ENCODE results near the gene TPRN.

Gene TPRN

DNA sequence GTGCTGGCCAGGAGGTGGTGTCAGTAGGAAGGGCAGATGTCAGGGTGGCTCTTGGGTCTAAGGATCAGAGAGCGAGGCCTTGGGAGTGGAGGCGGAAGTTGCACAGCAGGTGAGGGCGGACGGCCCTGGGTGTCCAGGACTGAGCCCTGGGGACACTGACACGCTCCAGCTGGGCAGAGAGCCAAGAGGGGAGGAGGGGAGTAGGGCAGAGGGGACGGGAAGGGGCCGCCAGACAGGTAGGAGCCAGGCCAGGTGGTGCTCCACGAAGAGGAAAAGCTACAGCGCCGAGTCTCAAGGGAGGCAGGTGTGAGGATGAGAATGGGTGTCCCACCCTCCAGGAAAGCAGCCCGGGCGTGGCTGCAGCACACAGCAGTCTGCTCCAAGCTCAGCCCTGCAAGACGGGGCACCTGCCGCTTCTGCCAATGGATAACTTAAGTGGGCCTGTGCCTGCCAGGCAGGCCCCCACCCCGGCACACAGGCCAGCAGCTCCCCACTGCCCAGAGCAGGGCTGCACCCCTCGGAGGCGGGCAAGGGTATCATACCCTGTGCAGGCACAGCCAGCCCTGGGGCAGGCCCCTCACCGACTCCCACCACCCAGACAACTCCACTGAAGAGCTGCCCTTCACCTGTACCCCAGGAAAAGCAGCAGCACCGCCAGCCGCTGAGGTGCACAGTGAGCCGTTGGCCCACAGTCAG is 4.9 kb downstream of the TPRN start:
- no peaks in the 10 kb centered on the region for H3K27me3 ChIP-seq (ENCODE audit: control insufficient read depth in 5 of 5, insufficient read depth in 4 of 5, low read length in 5 of 5)
- no peaks in the 10 kb centered on the region for H3K9me3 ChIP-seq (ENCODE audit: control insufficient read depth in 5 of 5, low read length in 5 of 5)
- H3K9ac ChIP-seq (ENCODE audit: low read length in 5 of 5) = peak overlapping the region in 1 of 5 donors; percentile 7
- no peak overlapping the region for H3K27ac ChIP-seq (ENCODE audit: low read depth, low read length)
- no peak overlapping the region for H3K4me3 ChIP-seq (ENCODE audit: low read depth in 1 of 5, low read length in 5 of 5)
- peaks cover 0 to 16% (median 15%) of the 10 kb centered on the region in 5 donors for H3K36me3 ChIP-seq (ENCODE audit: control insufficient read depth in 5 of 5, insufficient read depth in 5 of 5, low read length in 5 of 5)
- peaks cover 0 to 34% (median 21%) of the 10 kb centered on the region in 5 donors for H3K4me1 ChIP-seq (ENCODE audit: control insufficient read depth in 5 of 5, insufficient read depth in 5 of 5, low read length in 5 of 5)

- no peak overlapping the region for H3K4me3 ChIP-seq (ENCODE audit: low read depth in 1 of 5, low read length in 5 of 5)
- no peak overlapping the region for H3K9ac ChIP-seq (ENCODE audit: low read length in 5 of 5)
- peaks cover 0 to 38% (median 25%) of the 10 kb centered on the region in 5 donors for H3K4me1 ChIP-seq (ENCODE audit: control insufficient read depth in 5 of 5, insufficient read depth in 5 of 5, low read length in 5 of 5)
- H3K9me3 ChIP-seq (ENCODE audit: control insufficient read depth in 5 of 5, low read length in 5 of 5) = no peaks in the 10 kb centered on the region
- H3K27ac ChIP-seq (ENCODE audit: low read depth, low read length) = no peak overlapping the region
- H3K27me3 ChIP-seq (ENCODE audit: control insufficient read depth in 5 of 5, insufficient read depth in 4 of 5, low read length in 5 of 5) = no peaks in the 10 kb centered on the region
- peaks cover 0 to 23% (median 22%) of the 10 kb centered on the region in 5 donors for H3K36me3 ChIP-seq (ENCODE audit: control insufficient read depth in 5 of 5, insufficient read depth in 5 of 5, low read length in 5 of 5)
Measured at GRCh38 chr9:137194909-137195308, 5.6 kb downstream of the TPRN start.

DNA sequence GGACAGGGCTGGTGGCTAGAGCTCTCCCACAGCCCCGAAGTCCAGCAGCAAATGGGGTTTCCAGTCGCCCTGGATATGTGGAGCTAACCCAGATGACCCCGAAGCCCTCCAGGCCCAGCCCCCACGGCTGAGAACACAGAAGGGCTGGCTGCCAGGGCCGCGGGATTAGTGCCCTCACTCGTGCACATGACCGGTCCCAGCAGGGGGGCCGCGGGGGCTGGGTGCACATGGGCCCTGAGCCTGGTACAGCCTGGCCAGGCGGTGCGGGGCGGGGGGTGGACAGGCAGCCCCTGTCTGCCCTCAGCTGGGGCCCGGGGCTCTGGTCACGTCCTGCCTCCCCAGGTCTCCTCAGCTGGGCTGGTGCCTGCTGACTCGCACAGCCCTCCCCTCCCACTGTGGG is 6.2 kb downstream of the TPRN start:
- no peaks in the 10 kb centered on the region for H3K9me3 ChIP-seq (ENCODE audit: control insufficient read depth in 5 of 5, low read length in 5 of 5)
- H3K36me3 ChIP-seq (ENCODE audit: control insufficient read depth in 5 of 5, insufficient read depth in 5 of 5, low read length in 5 of 5) = peaks cover 0 to 25% (median 25%) of the 10 kb centered on the region in 5 donors
- no peak overlapping the region for H3K9ac ChIP-seq (ENCODE audit: low read length in 5 of 5)
- peaks cover 0 to 38% (median 25%) of the 10 kb centered on the region in 5 donors for H3K4me1 ChIP-seq (ENCODE audit: control insufficient read depth in 5 of 5, insufficient read depth in 5 of 5, low read length in 5 of 5)
- no peaks in the 10 kb centered on the region for H3K27me3 ChIP-seq (ENCODE audit: control insufficient read depth in 5 of 5, insufficient read depth in 4 of 5, low read length in 5 of 5)
- H3K4me3 ChIP-seq (ENCODE audit: low read depth in 1 of 5, low read length in 5 of 5) = no peak overlapping the region
- no peak overlapping the region for H3K27ac ChIP-seq (ENCODE audit: low read depth, low read length)

GRCh38 chr9:137193771-137194170 is 6.8 kb downstream of the TPRN start:
- H3K4me3 ChIP-seq (ENCODE audit: low read depth in 1 of 5, low read length in 5 of 5) = no peak overlapping the region
- H3K9ac ChIP-seq (ENCODE audit: low read length in 5 of 5) = no peak overlapping the region

GRCh38 chr9:137192859-137193258 is 7.7 kb downstream of the TPRN start:
- no peaks in the 10 kb centered on the region for H3K27me3 ChIP-seq (ENCODE audit: control insufficient read depth in 5 of 5, insufficient read depth in 4 of 5, low read length in 5 of 5)
- H3K9me3 ChIP-seq (ENCODE audit: control insufficient read depth in 5 of 5, low read length in 5 of 5) = no peaks in the 10 kb centered on the region
- peaks cover 0 to 33% (median 20%) of the 10 kb centered on the region in 5 donors for H3K4me1 ChIP-seq (ENCODE audit: control insufficient read depth in 5 of 5, insufficient read depth in 5 of 5, low read length in 5 of 5)
- H3K36me3 ChIP-seq (ENCODE audit: control insufficient read depth in 5 of 5, insufficient read depth in 5 of 5, low read length in 5 of 5) = peaks cover 0 to 25% (median 25%) of the 10 kb centered on the region in 5 donors
- no peak overlapping the region for H3K27ac ChIP-seq (ENCODE audit: low read depth, low read length)
- no peak overlapping the region for H3K4me3 ChIP-seq (ENCODE audit: low read depth in 1 of 5, low read length in 5 of 5)
- H3K9ac ChIP-seq (ENCODE audit: low read length in 5 of 5) = no peak overlapping the region

More at GRCh38 chr9:137193771-137194170, 6.8 kb downstream of the TPRN start:
- Histone ChIP-seq H3K36me3 (ENCODE audit: control insufficient read depth in 5 of 5, insufficient read depth in 5 of 5, low read length in 5 of 5) (peaks cover 0 to 25% (median 25%) of the 10 kb centered on the region in 5 donors), H3K27me3 (ENCODE audit: control insufficient read depth in 5 of 5, insufficient read depth in 4 of 5, low read length in 5 of 5) (no peaks in the 10 kb centered on the region), H3K9me3 (ENCODE audit: control insufficient read depth in 5 of 5, low read length in 5 of 5) (no peaks in the 10 kb centered on the region), H3K4me1 (ENCODE audit: control insufficient read depth in 5 of 5, insufficient read depth in 5 of 5, low read length in 5 of 5) (peaks cover 0 to 37% (median 24%) of the 10 kb centered on the region in 5 donors), H3K27ac (ENCODE audit: low read depth, low read length) (no peak overlapping the region)

- peaks cover 0 to 25% (median 25%) of the 10 kb centered on the region in 5 donors for H3K36me3 ChIP-seq (ENCODE audit: control insufficient read depth in 5 of 5, insufficient read depth in 5 of 5, low read length in 5 of 5)
- H3K4me3 ChIP-seq (ENCODE audit: low read depth in 1 of 5, low read length in 5 of 5) = no peak overlapping the region
- no peak overlapping the region for H3K27ac ChIP-seq (ENCODE audit: low read depth, low read length)
- H3K9me3 ChIP-seq (ENCODE audit: control insufficient read depth in 5 of 5, low read length in 5 of 5) = no peaks in the 10 kb centered on the region
- no peak overlapping the region for H3K9ac ChIP-seq (ENCODE audit: low read length in 5 of 5)
- no peaks in the 10 kb centered on the region for H3K27me3 ChIP-seq (ENCODE audit: control insufficient read depth in 5 of 5, insufficient read depth in 4 of 5, low read length in 5 of 5)
- H3K4me1 ChIP-seq (ENCODE audit: control insufficient read depth in 5 of 5, insufficient read depth in 5 of 5, low read length in 5 of 5) = peaks cover 4 to 33% (median 22%) of the 10 kb centered on the region in 5 donors
Measured at GRCh38 chr9:137192448-137192780, 8.1 kb downstream of the TPRN start.

GRCh38 chr9:137191691-137192447 is 8.7 kb downstream of the TPRN start:
- peaks cover 9 to 37% (median 27%) of the 10 kb centered on the region in 5 donors for H3K4me1 ChIP-seq (ENCODE audit: control insufficient read depth in 5 of 5, insufficient read depth in 5 of 5, low read length in 5 of 5)
- no peaks in the 10 kb centered on the region for H3K27me3 ChIP-seq (ENCODE audit: control insufficient read depth in 5 of 5, insufficient read depth in 4 of 5, low read length in 5 of 5)
- H3K4me3 ChIP-seq (ENCODE audit: low read depth in 1 of 5, low read length in 5 of 5) = no peak overlapping the region
- H3K9me3 ChIP-seq (ENCODE audit: control insufficient read depth in 5 of 5, low read length in 5 of 5) = no peaks in the 10 kb centered on the region
- H3K27ac ChIP-seq (ENCODE audit: low read depth, low read length) = no peak overlapping the region
- H3K9ac ChIP-seq (ENCODE audit: low read length in 5 of 5) = no peak overlapping the region
- H3K36me3 ChIP-seq (ENCODE audit: control insufficient read depth in 5 of 5, insufficient read depth in 5 of 5, low read length in 5 of 5) = peaks cover 0 to 27% (median 25%) of the 10 kb centered on the region in 5 donors

GRCh38 chr9:137191245-137191644 is 9.3 kb downstream of the TPRN start:
- no peaks in the 10 kb centered on the region for H3K27me3 ChIP-seq (ENCODE audit: control insufficient read depth in 5 of 5, insufficient read depth in 4 of 5, low read length in 5 of 5)
- H3K4me1 ChIP-seq (ENCODE audit: control insufficient read depth in 5 of 5, insufficient read depth in 5 of 5, low read length in 5 of 5) = peaks cover 9 to 43% (median 34%) of the 10 kb centered on the region in 5 donors
- no peaks in the 10 kb centered on the region for H3K9me3 ChIP-seq (ENCODE audit: control insufficient read depth in 5 of 5, low read length in 5 of 5)
- H3K9ac ChIP-seq (ENCODE audit: low read length in 5 of 5) = no peak overlapping the region
- no peak overlapping the region for H3K27ac ChIP-seq (ENCODE audit: low read depth, low read length)
- H3K36me3 ChIP-seq (ENCODE audit: control insufficient read depth in 5 of 5, insufficient read depth in 5 of 5, low read length in 5 of 5) = peaks cover 0 to 30% (median 27%) of the 10 kb centered on the region in 5 donors
- H3K4me3 ChIP-seq (ENCODE audit: low read depth in 1 of 5, low read length in 5 of 5) = no peak overlapping the region

- H3K27ac ChIP-seq (ENCODE audit: low read depth, low read length) = no peak overlapping the region
- peak overlapping the region in 1 of 5 donors; percentile 95 for H3K9ac ChIP-seq (ENCODE audit: low read length in 5 of 5)
- H3K36me3 ChIP-seq (ENCODE audit: control insufficient read depth in 5 of 5, insufficient read depth in 5 of 5, low read length in 5 of 5) = peaks cover 0 to 38% (median 35%) of the 10 kb centered on the region in 5 donors
- H3K4me3 ChIP-seq (ENCODE audit: low read depth in 1 of 5, low read length in 5 of 5) = no peak overlapping the region
- peaks cover 9 to 48% (median 40%) of the 10 kb centered on the region in 5 donors for H3K4me1 ChIP-seq (ENCODE audit: control insufficient read depth in 5 of 5, insufficient read depth in 5 of 5, low read length in 5 of 5)
- H3K27me3 ChIP-seq (ENCODE audit: control insufficient read depth in 5 of 5, insufficient read depth in 4 of 5, low read length in 5 of 5) = no peaks in the 10 kb centered on the region
- H3K9me3 ChIP-seq (ENCODE audit: control insufficient read depth in 5 of 5, low read length in 5 of 5) = no peaks in the 10 kb centered on the region
Measured at GRCh38 chr9:137190315-137190856, 10.2 kb downstream of the TPRN start.

Data from subcutaneous abdominal adipose tissue (tissue), 5 donors.